Measurements from ENCODE around the gene GNMT. TPM values are rescaled to one million over a fixed set of nuclear protein-coding genes. Genes with fewer than 3 reads are reported as not detected.

The GNMT gene
- total and polyA plus RNA-seq, 10 of the 15 experiments (the other 5 are each of a cell fraction or from before 2014, with no cell fraction given): 0.27 to 1.1 (median 0.39) TPM

GRCh38 chr6:42929821-42930360, 30.7 kb upstream of the GNMT start (continued):
- TF ChIP-seq MLLT1 (IDR thresholded peaks at IDR 0.05) (peak; percentile 85), POU2F2 (IDR thresholded peaks at IDR 0.05; ENCODE audit: borderline replicate concordance, low read depth, low read length) (peak; percentile 63), RB1 (IDR thresholded peaks at IDR 0.05; ENCODE audit: borderline replicate concordance) (no peak), PML (IDR thresholded peaks at IDR 0.05; ENCODE audit: low read length) (peak; percentile 80), MAX (IDR thresholded peaks at IDR 0.05; ENCODE audit: low read depth, low read length) (peak; percentile 29; the same call in 1 of the 2 replicates), GABPA (IDR thresholded peaks at IDR 0.05; ENCODE audit: low read depth) (peak; percentile 73; the same call in 1 of the 2 replicates), HDAC6 (IDR thresholded peaks at IDR 0.05; ENCODE audit: unreplicated experiment) (no peak), JUND (IDR thresholded peaks at IDR 0.05; ENCODE audit: low read depth, low read length) (peak; percentile 98), ESRRA (IDR thresholded peaks at IDR 0.05; ENCODE audit: low read length) (no peak), CBFB (IDR thresholded peaks at IDR 0.05; ENCODE audit: low read depth) (0 out of 2 replicates have a peak, but pooled peaks have one; percentile 47), PKNOX1 (IDR thresholded peaks at IDR 0.05) (peak; percentile 26; the same call in 1 of the 2 replicates), ZBED1 (IDR thresholded peaks at IDR 0.05; ENCODE audit: borderline replicate concordance) (peak; percentile 88; the same call in 1 of the 2 replicates), NBN (IDR thresholded peaks at IDR 0.05) (peak; percentile 97), BHLHE40 (IDR thresholded peaks at IDR 0.05; ENCODE audit: borderline replicate concordance in 1 of 2, low read depth in 2 of 2, low read length in 1 of 2) (peak; percentile 76 to 81), ATF2 (IDR thresholded peaks at IDR 0.05; ENCODE audit: low read length) (peak; percentile 88; the same call in 1 of the 2 replicates), TARDBP (IDR thresholded peaks at IDR 0.05; ENCODE audit: borderline replicate concordance) (no peak; the same call in 1 of the 2 replicates), IKZF2 (IDR thresholded peaks at IDR 0.05) (peak; percentile 97), BACH1 (IDR thresholded peaks at IDR 0.05; ENCODE audit: borderline replicate concordance) (peak; percentile 96), EP300 (IDR thresholded peaks at IDR 0.05; ENCODE audit: borderline replicate concordance in 1 of 2, control insufficient read depth in 1 of 2, low read depth in 2 of 2, low read length in 2 of 2) (peak; percentile 87 to 99), EED (IDR thresholded peaks at IDR 0.05; ENCODE audit: low read depth) (peak; percentile 94), ZNF207 (IDR thresholded peaks at IDR 0.05; ENCODE audit: borderline replicate concordance) (no peak), SKIL (IDR thresholded peaks at IDR 0.05; ENCODE audit: low read depth, poor library complexity, severe bottlenecking) (peak; percentile 95), SMARCA5 (IDR thresholded peaks at IDR 0.05) (peak; percentile 73; the same call in 1 of the 2 replicates), STAT3 (IDR thresholded peaks at IDR 0.05; ENCODE audit: low read depth, low read length) (0 out of 2 replicates have a peak, but pooled peaks have one; percentile 79)
